Uterus (tissue), 2 donors: ENCODE data around the gene CELF4.

Experiments used
- POLR2A ChIP-seq, 2 donors: fragments of 450-650 bp; IDR thresholded peaks; one replicate each; pipeline ENCODE4 v1.6.1; 2016; ENCODE audit warnings: antibody characterized with exemption in 2 of 2, mild to moderate bottlenecking in 1 of 2, moderate library complexity in 1 of 2
- TF ChIP-seq, protein P1 (sequence below), 4 experiments: fragments of 200-600 bp in 2 of 4; fragments of 450-650 bp in 2 of 4; sonication (generic) in 2 of 4; IDR thresholded peaks; one replicate each; pipeline ENCODE4 v1.5.1; 2016 to 2019; ENCODE audit warnings: antibody characterized with exemption in 4 of 4, mild to moderate bottlenecking in 2 of 4, moderate library complexity in 1 of 4

DNA sequence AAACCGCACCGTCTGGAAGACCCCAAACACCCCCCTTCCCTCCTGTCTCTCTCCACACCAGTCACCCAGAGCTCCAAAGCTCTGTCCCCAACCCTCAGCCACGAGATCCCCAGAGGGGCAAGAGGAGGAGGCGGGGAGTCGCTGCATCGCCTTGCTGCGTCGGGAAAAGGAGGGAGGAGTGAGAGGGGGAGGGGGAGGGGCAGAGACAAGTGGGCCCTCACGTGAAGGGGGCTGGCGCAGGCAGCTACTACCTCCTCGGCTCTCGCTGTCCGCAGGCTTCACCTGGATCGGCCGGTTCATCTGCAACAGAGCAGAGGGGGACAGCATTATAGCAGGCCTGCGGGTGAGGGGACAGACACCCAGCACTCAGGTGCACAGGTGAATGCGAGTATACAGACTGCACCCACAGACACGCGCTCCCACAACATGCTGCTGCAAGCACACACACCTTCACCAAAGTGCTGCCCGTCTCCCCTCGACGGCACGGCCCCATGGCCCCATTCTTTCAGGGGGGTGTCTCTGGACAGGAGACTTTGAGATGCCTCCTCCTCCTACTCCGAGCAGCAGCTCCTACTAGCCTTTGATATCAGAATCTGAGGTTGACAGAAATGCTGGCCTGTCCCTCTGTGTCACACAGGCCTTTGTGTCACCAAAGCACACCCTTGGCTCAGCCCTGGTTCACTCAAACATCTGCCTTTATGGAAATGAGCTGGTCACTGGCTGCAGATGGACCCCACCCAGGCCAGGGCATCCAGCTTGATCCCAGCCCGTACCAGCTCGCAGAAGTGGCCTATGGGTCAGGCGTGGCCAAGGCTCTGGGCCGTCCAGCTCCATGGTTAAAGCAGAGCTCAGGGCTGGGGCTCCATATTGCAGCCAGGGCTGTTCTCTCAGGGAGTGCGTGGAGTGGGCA is 243.8 kb downstream of the CELF4 start:
- TF ChIP-seq, protein P1, sequence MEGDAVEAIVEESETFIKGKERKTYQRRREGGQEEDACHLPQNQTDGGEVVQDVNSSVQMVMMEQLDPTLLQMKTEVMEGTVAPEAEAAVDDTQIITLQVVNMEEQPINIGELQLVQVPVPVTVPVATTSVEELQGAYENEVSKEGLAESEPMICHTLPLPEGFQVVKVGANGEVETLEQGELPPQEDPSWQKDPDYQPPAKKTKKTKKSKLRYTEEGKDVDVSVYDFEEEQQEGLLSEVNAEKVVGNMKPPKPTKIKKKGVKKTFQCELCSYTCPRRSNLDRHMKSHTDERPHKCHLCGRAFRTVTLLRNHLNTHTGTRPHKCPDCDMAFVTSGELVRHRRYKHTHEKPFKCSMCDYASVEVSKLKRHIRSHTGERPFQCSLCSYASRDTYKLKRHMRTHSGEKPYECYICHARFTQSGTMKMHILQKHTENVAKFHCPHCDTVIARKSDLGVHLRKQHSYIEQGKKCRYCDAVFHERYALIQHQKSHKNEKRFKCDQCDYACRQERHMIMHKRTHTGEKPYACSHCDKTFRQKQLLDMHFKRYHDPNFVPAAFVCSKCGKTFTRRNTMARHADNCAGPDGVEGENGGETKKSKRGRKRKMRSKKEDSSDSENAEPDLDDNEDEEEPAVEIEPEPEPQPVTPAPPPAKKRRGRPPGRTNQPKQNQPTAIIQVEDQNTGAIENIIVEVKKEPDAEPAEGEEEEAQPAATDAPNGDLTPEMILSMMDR (IDR thresholded peaks at IDR 0.05), result no peak
- TF ChIP-seq POLR2A (IDR thresholded peaks at IDR 0.05), result no peak
